Activated CD8-positive, alpha-beta memory T cell treated with anti-CD3 and anti-CD28 coated beads, Interleukin-2, amount 50 U/mL, for 1 hour (primary cell): ENCODE results near the gene LAS1L.
"Not testable (repeated sequence)": the region's sequence is repeated elsewhere in the genome, so short reads cannot be mapped to it uniquely, and the experiment has no call there.

ENCODE experiments used
- DNase-seq: peaks from one replicate; pipeline ENCODE4 v3.0.0-alpha.2; 2020; ENCODE audit errors: extremely low read depth

The LAS1L gene

GRCh38 chrX:65517923-65518322, 16.7 kb downstream of the LAS1L start:
- DNase-seq = no peak

GRCh38 chrX:65516756-65517155, 17.8 kb downstream of the LAS1L start:
- no peak for DNase-seq

GRCh38 chrX:65513610-65514009, 21.0 kb downstream of the LAS1L start:
- DNase-seq = no peak

DNA sequence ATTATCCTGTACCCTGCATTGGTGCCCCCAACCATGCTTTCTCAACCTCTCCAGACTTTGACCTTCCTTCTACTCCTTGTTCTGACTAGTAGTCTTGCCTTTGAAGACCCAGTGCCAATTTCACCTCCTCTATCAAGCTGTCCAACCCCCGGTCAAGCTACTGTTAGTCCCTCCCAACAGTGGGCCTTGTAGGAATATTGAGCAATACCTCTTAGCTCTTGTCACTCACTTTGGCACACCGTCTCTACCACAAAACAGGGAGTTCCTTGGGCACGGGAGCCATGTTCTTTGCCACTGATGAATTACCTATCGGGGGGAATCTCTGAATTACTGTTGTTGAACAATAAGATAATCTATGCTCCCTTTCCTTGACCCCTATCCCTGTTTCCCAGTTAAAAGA, 25.2 kb downstream of the LAS1L start:
- no peak for DNase-seq

DNA sequence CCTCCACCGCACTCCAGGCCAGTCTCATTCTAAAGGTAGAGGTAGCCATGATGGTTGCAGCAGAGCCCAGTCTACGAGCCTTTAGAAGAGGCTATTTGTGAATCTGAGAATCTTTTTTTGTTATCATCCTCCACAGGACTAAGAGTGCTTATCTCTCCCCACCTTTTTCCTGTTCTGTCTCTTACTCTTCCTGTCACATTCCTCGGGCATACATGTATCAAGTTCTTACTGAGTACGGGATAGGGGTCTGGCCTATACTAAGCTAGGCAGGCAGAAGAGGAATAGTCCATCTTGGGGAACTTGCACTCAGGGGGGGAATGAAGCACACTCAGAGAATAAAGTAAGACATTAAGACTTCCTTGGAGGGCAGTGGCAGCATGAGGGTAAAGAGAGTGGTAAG, 25.7 kb downstream of the LAS1L start:
- no peak for DNase-seq

- DNase-seq = no peak
Measured at GRCh38 chrX:65502618-65503017, 32.0 kb downstream of the LAS1L start.

- DNase-seq = no peak
Measured at GRCh38 chrX:65493431-65493830, 41.2 kb downstream of the LAS1L start.

- DNase-seq = no peak
Measured at GRCh38 chrX:65491620-65492019, 43.0 kb downstream of the LAS1L start.

DNA sequence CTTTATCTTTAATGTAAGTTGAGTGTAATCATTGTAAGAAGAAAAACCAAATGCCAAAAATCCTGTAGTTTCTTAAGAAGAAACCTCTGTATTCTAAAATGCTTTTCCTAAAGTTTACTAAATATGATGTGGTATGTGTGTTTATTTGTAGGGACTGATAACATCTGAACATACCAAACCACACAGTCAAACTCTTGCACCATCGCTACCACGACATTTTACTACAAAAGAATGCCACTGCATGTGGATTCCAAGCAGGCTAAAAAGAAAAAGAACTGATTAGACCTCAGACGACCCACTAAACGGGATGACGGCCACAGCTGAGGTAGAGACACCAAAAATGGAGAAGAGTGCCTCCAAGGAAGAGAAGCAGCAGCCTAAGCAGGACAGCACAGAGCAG, 46.1 kb downstream of the LAS1L start:
- no peak for DNase-seq

GRCh38 chrX:65480960-65481359, 53.6 kb downstream of the LAS1L start:
- no peak for DNase-seq

DNA sequence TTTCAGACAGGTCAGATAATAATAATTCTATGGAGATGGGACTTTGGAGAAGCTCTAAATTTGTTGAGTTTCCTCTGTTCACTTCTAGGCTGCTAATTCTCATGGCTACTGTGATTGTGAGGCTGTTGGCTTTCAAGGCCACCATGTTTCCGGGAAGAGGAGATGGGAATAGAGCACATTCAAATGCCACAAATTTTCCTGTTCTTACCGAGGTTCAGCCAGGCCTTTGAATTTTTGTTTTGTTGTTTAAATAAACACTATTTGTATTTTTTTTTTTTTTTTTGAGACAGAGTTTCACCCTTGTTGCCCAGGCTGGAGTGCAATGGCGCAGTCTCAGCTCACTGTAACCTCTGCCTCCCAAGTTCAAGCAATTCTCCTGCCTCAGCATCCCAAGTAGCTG, 55.5 kb downstream of the LAS1L start:
- DNase-seq = not testable (repeated sequence)

GRCh38 chrX:65476564-65476963, 58.0 kb downstream of the LAS1L start:
- DNase-seq = no peak

DNA sequence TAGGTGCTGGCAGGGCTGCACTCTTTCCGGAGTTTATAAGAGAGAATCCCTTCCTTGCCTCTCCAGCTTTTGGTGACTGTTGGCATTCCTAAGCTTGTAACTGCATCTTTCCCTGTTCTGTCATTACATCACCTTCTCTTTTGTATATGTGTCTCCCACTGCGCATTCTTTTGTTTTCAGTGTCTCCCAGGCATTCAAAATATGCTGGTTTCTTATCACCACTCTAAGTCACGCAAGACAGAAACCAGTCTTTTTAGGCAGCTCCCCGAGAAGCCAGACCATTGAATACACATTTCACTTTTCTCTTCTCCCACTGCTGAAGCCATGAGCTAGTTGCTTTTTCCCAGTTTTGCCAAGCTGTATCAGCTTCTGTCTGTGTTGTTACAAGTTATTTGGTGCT, 71.0 kb downstream of the LAS1L start:
- no peak for DNase-seq
